ENCODE data around the gene FGFR2. TPM values are rescaled to one million over a fixed set of nuclear protein-coding genes. Genes with fewer than 3 reads are reported as not detected.

The FGFR2 gene
- total and polyA plus RNA-seq, 2 of the 4 experiments (the other 2 are of a cell fraction): not detected

GRCh38 chr10:121503587-121504051 lies 94.6 kb downstream of the FGFR2 start:
- no peak overlapping the region for H3K4me3 ChIP-seq (ENCODE audit: insufficient read depth, low read depth, low read length)

More at GRCh38 chr10:121503587-121504051, 94.6 kb downstream of the FGFR2 start:
- Histone ChIP-seq H3K18ac (ENCODE audit: low read depth, low read length) (no peak overlapping the region), H4K91ac (ENCODE audit: insufficient read depth, low read depth, low read length) (no peak overlapping the region), H3K4ac (ENCODE audit: low read depth, low read length) (no peak overlapping the region), H2BK20ac (ENCODE audit: low read depth, low read length) (no peak overlapping the region), H3K14ac (replicated peaks; ENCODE audit: low read depth, low read length) (no peak overlapping the region), H3K4me2 (ENCODE audit: low read depth, low read length) (no peak overlapping the region), H3K9me3 (ENCODE audit: control insufficient read depth, insufficient read depth, low read length) (peaks cover 34% of the 10 kb centered on the region), H2BK15ac (ENCODE audit: low read depth, low read length) (no peak overlapping the region), H3K36me3 (ENCODE audit: control insufficient read depth, insufficient read depth, low read length) (no peaks in the 10 kb centered on the region), H2BK5ac (ENCODE audit: low read depth, low read length, poor library complexity, severe bottlenecking) (no peak overlapping the region), H3K23ac (ENCODE audit: low read depth, low read length) (no peak overlapping the region), H3K9me1 (ENCODE audit: insufficient read depth, low read length) (no peaks in the 10 kb centered on the region), H3K27ac (ENCODE audit: insufficient read depth, low read length) (no peak overlapping the region), H2AK9ac (replicated peaks; ENCODE audit: low read depth, low read length, poor library complexity) (no peak overlapping the region), H2AFZ (replicated peaks; ENCODE audit: low read length, poor library complexity) (no peak overlapping the region), H3K56ac (ENCODE audit: extremely low read depth, insufficient read depth, low read length) (no peak overlapping the region), H3K4me1 (ENCODE audit: control insufficient read depth, insufficient read depth, low read length) (no peaks in the 10 kb centered on the region), H4K5ac (ENCODE audit: low read depth, low read length) (no peak overlapping the region), H3K79me1 (ENCODE audit: low read depth in 1 of 2, low read length in 2 of 2) (no peaks in the 10 kb centered on the region), H3K27me3 (ENCODE audit: control insufficient read depth, insufficient read depth, low read length) (no peaks in the 10 kb centered on the region), H4K8ac (ENCODE audit: low read depth in 2 of 2, low read length in 2 of 2) (no peak overlapping the region), H2BK120ac (ENCODE audit: low read depth, low read length) (no peak overlapping the region), H3K9ac (ENCODE audit: low read depth, low read length) (no peak overlapping the region), H2AK5ac (ENCODE audit: low read depth, low read length) (no peak overlapping the region), H4K20me1 (ENCODE audit: insufficient read depth, low read length) (no peaks in the 10 kb centered on the region)
- ATAC-seq (ENCODE audit: low read depth) (no peak), DNase-seq (no peak)
- intact Hi-C loops (cut with micrococcal nuclease) (no loop called here), in situ Hi-C loops (cut with MboI; ENCODE audit: low sequenced_read_pairs) (no loop called here), dilution Hi-C loops (cut with HindIII; ENCODE audit: low sequenced_read_pairs, unreplicated experiment) (no loop called here)
- 27% methylated on average over 3 of the region's 6 CpGs; no CpG with 5 or more reads in 1 of the 2 experiments for WGBS, 2 experiments (ENCODE audit: extremely low coverage in 2 of 2, insufficient read length in 1 of 2)
- TF ChIP-seq CEBPB (IDR thresholded peaks at IDR 0.05; ENCODE audit: low read depth, low read length): no peak
- no TSS peak for BruUV-seq (replicated peaks)
- ChIA-PET POLR2A (ENCODE audit: unreplicated experiment) (no interaction called here), CTCF (no interaction called here)

All from IMR-90 (cell line).